Right atrium auricular region (tissue), 2 donors: ENCODE data around the gene CRAMP1. TPM values are rescaled to one million over a fixed set of nuclear protein-coding genes. Genes with fewer than 3 reads are reported as not detected.
A peak's percentile ranks its signal among the peaks of the same experiment; 100 is the strongest.

Experiments
- DNase-seq: peaks from one replicate; pipeline ENCODE4 v3.0.0-alpha.2; 2019; ENCODE audit warnings: low spot score
- H3K27ac ChIP-seq, 2 donors: fragments of 200-600 bp; sonication (generic); 1 replicate in 1 of 2; 2 replicates in 1 of 2; pipeline ENCODE4 v1.5.1; 2016 to 2019
- H3K27me3 ChIP-seq, 2 donors: fragments of 200-600 bp; sonication (generic); one replicate each; pipeline versions ENCODE4 v1.5.1 to v1.6.0; 2017 to 2019
- H3K36me3 ChIP-seq: fragments of 200-600 bp; sonication (generic); one replicate; pipeline ENCODE4 v1.5.1; 2016
- H3K4me1 ChIP-seq, 2 donors: fragments of 200-600 bp; sonication (generic); one replicate each; pipeline versions ENCODE4 v1.5.1 to v1.6.0; 2017 to 2019
- H3K4me3 ChIP-seq, 2 donors: fragments of 200-600 bp; sonication (generic); 1 replicate in 1 of 2; 2 replicates in 1 of 2; pipeline ENCODE4 v1.5.1; 2017 to 2019; ENCODE audit warnings: mild to moderate bottlenecking in 1 of 2, moderate library complexity in 1 of 2
- H3K9me3 ChIP-seq, 2 donors: fragments of 200-600 bp; sonication (generic); one replicate each; pipeline ENCODE4 v1.5.1; 2019
- total RNA-seq, 2 donors: library from RNA; depleted of rRNA; stranded (reverse); fragments of >200 nt; gene quantifications; one replicate each; pipeline ENCODE4 v1.1.0, GENCODE V29; 2016
- TF ChIP-seq, protein P1 (sequence below), 2 donors: fragments of 200-600 bp; sonication (generic); IDR thresholded peaks; one replicate each; pipeline ENCODE4 v1.5.1; 2019; ENCODE audit warnings: antibody characterized with exemption in 2 of 2

Gene CRAMP1
- 1 to 10 TPM; 7.7 to 9.7 TPM for total RNA-seq

GRCh38 chr16:1612320-1613111 is at the start of gene CRAMP1:
Gene CRAMP1, plus strand, starts transcription at chr16:1612360. Its CDS starts 2,280 bp downstream, at chr16:1614640.
- no peak for DNase-seq
- TF ChIP-seq, protein P1, sequence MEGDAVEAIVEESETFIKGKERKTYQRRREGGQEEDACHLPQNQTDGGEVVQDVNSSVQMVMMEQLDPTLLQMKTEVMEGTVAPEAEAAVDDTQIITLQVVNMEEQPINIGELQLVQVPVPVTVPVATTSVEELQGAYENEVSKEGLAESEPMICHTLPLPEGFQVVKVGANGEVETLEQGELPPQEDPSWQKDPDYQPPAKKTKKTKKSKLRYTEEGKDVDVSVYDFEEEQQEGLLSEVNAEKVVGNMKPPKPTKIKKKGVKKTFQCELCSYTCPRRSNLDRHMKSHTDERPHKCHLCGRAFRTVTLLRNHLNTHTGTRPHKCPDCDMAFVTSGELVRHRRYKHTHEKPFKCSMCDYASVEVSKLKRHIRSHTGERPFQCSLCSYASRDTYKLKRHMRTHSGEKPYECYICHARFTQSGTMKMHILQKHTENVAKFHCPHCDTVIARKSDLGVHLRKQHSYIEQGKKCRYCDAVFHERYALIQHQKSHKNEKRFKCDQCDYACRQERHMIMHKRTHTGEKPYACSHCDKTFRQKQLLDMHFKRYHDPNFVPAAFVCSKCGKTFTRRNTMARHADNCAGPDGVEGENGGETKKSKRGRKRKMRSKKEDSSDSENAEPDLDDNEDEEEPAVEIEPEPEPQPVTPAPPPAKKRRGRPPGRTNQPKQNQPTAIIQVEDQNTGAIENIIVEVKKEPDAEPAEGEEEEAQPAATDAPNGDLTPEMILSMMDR (IDR thresholded peaks at IDR 0.05), result no peak
- H3K27me3 ChIP-seq, result no peaks in the 10 kb centered on the region

DNA sequence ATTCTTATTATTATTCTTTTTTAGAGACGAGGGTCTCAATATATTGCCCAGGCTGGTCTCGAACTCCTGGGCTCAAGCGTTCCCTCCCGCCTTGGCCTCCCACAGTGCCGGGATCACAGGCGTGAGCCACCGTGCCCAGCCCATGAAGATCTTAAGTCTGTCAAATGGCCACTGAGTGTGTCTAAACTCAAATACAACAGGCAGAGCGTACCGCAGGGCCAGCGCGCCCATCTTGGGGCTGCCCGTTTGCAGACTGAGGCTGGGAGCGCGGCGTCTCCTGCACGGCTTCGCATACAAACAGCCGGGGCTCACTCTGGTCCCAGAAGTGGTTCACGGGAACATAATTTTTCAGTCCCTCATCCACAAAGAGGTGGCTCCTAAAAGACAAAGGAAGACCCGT is 48.4 kb upstream of the CRAMP1 start:
- H3K36me3 ChIP-seq, result peaks cover 6% of the 10 kb centered on the region
- H3K27ac ChIP-seq, result no peak overlapping the region
- no peak for DNase-seq
- H3K4me1 ChIP-seq, result no peaks in the 10 kb centered on the region
- no peaks in the 10 kb centered on the region for H3K27me3 ChIP-seq
- no peak overlapping the region for H3K4me3 ChIP-seq
- TF ChIP-seq, protein P1 (IDR thresholded peaks at IDR 0.05), result no peak
- no peaks in the 10 kb centered on the region for H3K9me3 ChIP-seq

More at GRCh38 chr16:1612320-1613111, at the start of gene CRAMP1:
- Histone ChIP-seq H3K27ac (peak within 1 kb of the TSS; percentile 70 to 83), H3K9me3 (no peaks in the 10 kb centered on the region), H3K36me3 (peaks cover 8% of the 10 kb centered on the region), H3K4me1 (peaks cover 0 to 52% of the 10 kb centered on the region in 2 donors), H3K4me3 (peak within 1 kb of the TSS; percentile 64 to 96)

DNA sequence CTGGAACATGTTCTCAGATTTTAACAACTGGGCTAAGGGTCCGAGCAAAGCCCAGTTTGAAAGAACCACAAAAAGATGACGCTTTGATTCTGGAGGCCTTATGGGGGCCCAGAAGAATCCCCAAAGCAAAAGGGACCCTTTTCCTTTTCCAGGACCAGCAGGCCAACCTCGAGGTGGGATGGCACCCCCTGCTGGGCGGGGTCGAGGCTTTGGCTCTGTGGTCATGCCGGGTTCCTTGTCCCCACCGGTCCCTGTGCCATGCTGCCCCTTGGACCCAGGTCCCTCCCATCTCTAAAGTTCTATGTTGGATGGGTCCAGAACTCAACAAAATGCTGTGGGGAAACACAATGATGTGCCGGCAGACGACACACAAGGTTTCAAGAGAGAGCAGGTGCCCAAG is 47.8 kb upstream of the CRAMP1 start:
- Histone ChIP-seq H3K27me3 (no peaks in the 10 kb centered on the region), H3K36me3 (peaks cover 5% of the 10 kb centered on the region), H3K4me1 (no peaks in the 10 kb centered on the region), H3K4me3 (no peak overlapping the region), H3K9me3 (no peaks in the 10 kb centered on the region), H3K27ac (no peak overlapping the region)
- DNase-seq, result no peak
- TF ChIP-seq, protein P1 (IDR thresholded peaks at IDR 0.05), result peak in 1 of 2 donors; percentile 61

GRCh38 chr16:1565083-1565805 is 46.9 kb upstream of the CRAMP1 start:
- H3K27me3 ChIP-seq, result no peaks in the 10 kb centered on the region
- TF ChIP-seq, protein P1 (IDR thresholded peaks at IDR 0.05), result no peak
- H3K36me3 ChIP-seq, result peaks cover 4% of the 10 kb centered on the region
- H3K4me3 ChIP-seq, result no peak overlapping the region
- no peaks in the 10 kb centered on the region for H3K9me3 ChIP-seq
- DNase-seq, result no peak
- no peaks in the 10 kb centered on the region for H3K4me1 ChIP-seq
- H3K27ac ChIP-seq, result no peak overlapping the region

- DNase-seq, result no peak
- TF ChIP-seq, protein P1 (IDR thresholded peaks at IDR 0.05), result no peak
- H3K4me1 ChIP-seq, result no peaks in the 10 kb centered on the region
- H3K27me3 ChIP-seq, result no peaks in the 10 kb centered on the region
- H3K9me3 ChIP-seq, result no peaks in the 10 kb centered on the region
- H3K27ac ChIP-seq, result no peak overlapping the region
- no peak overlapping the region for H3K4me3 ChIP-seq
- no peaks in the 10 kb centered on the region for H3K36me3 ChIP-seq
Measured at GRCh38 chr16:1567988-1568387, 44.2 kb upstream of the CRAMP1 start.
